Body of pancreas (tissue), 4 donors: Measurements from ENCODE around the gene SPATA33. TPM values are rescaled to one million over a fixed set of nuclear protein-coding genes. Genes with fewer than 3 reads are reported as not detected.

ENCODE experiments used
- ATAC-seq: fragments of 150-250 bp; one replicate; pipeline ENCODE4 v1.9.1; 2016
- DNase-seq, 4 donors: peaks; one replicate each; pipeline ENCODE4 v3.0.0-alpha.2; 2019
- H3K27ac ChIP-seq, 4 donors: fragments of 200-600 bp; sonication (generic); 1 replicate in 3 of 4; 2 replicates in 1 of 4; pipeline versions ENCODE4 v1.5.1 to v1.6.1; 2016 to 2019; ENCODE audit warnings: mild to moderate bottlenecking in 1 of 4, mixed read lengths in 1 of 4, moderate library complexity in 1 of 4
- H3K27me3 ChIP-seq, 2 donors: fragments of 200-600 bp; sonication (generic); one replicate each; pipeline ENCODE4 v1.6.0; 2016; ENCODE audit warnings: mild to moderate bottlenecking in 1 of 2
- H3K36me3 ChIP-seq, 2 donors: fragments of 200-600 bp; sonication (generic); replicated peaks in 1 of 2; 2 replicates each; pipeline ENCODE4 v1.5.1; 2016; ENCODE audit warnings: low read depth in 2 of 2; ENCODE audit not compliant: insufficient read depth in 1 of 2
- H3K4me1 ChIP-seq: fragments of 200-600 bp; sonication (generic); one replicate; pipeline ENCODE4 v1.6.0; 2016
- H3K4me3 ChIP-seq, 2 donors: fragments of 200-600 bp; sonication (generic); 1 replicate in 1 of 2; 2 replicates in 1 of 2; pipeline ENCODE4 v1.5.1; 2016 to 2019
- H3K9me3 ChIP-seq, 3 donors: fragments of 200-600 bp; sonication (generic); 1 replicate in 2 of 3; 2 replicates in 1 of 3; pipeline ENCODE4 v1.5.1; 2016
- POLR2A ChIP-seq, 3 donors: fragments of 450-650 bp; IDR thresholded peaks; one replicate each; pipeline ENCODE4 v1.6.1; 2016; ENCODE audit warnings: antibody characterized with exemption in 3 of 3, mild to moderate bottlenecking in 2 of 3
- WGBS, 2 donors: methylation state at CpG; one replicate each; pipeline ENCODE4 v1.1.5; 2017; 5-methylcytosine and 5-hydroxymethylcytosine counted together
- intact Hi-C: fragments of 100-400 bp; cut with DNase I; formaldehyde crosslinking; loops from one replicate; pipeline ENCODE4 v1.15.1; 2023
- total RNA-seq, 2 donors: library from RNA; depleted of rRNA; stranded (reverse); fragments of >200 nt; gene quantifications; one replicate each; pipeline ENCODE4 v1.1.0, GENCODE V29; 2016
- TF ChIP-seq, protein P1 (sequence below), 7 experiments: fragments of 450-650 bp in 4 of 7; fragments of 200-600 bp in 3 of 7; sonication (generic) in 3 of 7; IDR thresholded peaks; one replicate each; pipeline ENCODE4 v1.5.1; 2016 to 2019; ENCODE audit warnings: antibody characterized with exemption in 7 of 7

Gene SPATA33
- total RNA-seq = 1 to 10 TPM; 3.6 to 7.9 TPM

DNA sequence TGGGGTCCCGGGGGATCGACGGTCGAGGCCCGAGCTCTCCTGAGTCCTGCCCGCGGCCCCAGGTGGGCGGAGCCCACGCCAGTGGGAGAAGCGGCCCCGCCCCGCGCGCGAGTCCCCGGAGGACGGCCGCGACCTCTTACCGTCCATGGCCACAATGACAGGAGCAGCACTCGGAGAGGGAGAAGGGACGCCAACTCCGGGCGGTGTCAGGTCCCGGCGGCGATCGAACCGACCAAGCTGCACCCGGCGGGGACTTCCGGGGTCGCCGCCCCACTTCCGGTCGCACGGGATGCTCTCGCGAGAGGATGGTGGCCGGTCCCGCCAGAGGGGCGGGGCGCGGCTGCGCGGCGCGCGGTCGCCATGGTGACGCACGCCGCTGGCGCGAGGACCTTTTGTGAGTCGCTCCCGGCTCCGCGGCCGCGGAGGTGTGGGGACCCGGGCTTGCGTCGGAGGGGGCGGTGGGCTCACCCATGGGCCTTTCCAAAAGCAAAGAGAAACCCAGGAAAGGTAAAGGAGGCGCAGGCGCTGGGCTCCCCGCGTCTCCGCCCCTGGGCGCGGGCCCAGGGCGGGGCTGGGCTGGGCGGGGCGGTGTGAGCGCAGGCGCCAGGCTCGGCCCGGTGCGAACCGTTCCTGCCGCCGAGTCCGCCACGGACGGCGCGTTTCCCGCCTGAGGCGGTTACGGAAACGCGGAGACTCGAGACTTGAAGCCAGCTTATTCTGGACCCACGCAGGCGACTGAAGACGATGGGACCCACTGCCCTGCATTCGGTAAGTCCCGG is at the start of gene SPATA33, which contains the start of gene CHMP1A:
TSS of gene SPATA33 (plus strand) at position 395 of the 779 bp plus-strand sequence. CDS start at position 471, 76 bp downstream.
TSS of gene CHMP1A (minus strand) at position 267 of the 779 bp plus-strand sequence. CDS start at position 147, 120 bp downstream.
- 0 to 1% methylated on average over 26 to 99 of the region's 99 CpGs for WGBS, 2 donors
- Histone ChIP-seq H3K27me3 (no peaks in the 10 kb centered on the region), H3K9me3 (no peaks in the 10 kb centered on the region), H3K36me3 (no peaks in the 10 kb centered on the region), H3K27ac (peak within 1 kb of the TSS; percentile 46 to 87 (median 72)), H3K4me3 (peak within 1 kb of the TSS; percentile 75 to 99), H3K4me1 (peaks cover 31% of the 10 kb centered on the region)
- intact Hi-C loops = no loop called here
- TF ChIP-seq, protein P1, sequence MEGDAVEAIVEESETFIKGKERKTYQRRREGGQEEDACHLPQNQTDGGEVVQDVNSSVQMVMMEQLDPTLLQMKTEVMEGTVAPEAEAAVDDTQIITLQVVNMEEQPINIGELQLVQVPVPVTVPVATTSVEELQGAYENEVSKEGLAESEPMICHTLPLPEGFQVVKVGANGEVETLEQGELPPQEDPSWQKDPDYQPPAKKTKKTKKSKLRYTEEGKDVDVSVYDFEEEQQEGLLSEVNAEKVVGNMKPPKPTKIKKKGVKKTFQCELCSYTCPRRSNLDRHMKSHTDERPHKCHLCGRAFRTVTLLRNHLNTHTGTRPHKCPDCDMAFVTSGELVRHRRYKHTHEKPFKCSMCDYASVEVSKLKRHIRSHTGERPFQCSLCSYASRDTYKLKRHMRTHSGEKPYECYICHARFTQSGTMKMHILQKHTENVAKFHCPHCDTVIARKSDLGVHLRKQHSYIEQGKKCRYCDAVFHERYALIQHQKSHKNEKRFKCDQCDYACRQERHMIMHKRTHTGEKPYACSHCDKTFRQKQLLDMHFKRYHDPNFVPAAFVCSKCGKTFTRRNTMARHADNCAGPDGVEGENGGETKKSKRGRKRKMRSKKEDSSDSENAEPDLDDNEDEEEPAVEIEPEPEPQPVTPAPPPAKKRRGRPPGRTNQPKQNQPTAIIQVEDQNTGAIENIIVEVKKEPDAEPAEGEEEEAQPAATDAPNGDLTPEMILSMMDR (IDR thresholded peaks at IDR 0.05) = no peak
- peak in 2 of 3 donors; percentile 73 to 79 for TF ChIP-seq POLR2A (IDR thresholded peaks at IDR 0.05)
- DNase-seq (peak; percentile 90 to 94 (median 92)), ATAC-seq (peak; percentile 96)

DNA sequence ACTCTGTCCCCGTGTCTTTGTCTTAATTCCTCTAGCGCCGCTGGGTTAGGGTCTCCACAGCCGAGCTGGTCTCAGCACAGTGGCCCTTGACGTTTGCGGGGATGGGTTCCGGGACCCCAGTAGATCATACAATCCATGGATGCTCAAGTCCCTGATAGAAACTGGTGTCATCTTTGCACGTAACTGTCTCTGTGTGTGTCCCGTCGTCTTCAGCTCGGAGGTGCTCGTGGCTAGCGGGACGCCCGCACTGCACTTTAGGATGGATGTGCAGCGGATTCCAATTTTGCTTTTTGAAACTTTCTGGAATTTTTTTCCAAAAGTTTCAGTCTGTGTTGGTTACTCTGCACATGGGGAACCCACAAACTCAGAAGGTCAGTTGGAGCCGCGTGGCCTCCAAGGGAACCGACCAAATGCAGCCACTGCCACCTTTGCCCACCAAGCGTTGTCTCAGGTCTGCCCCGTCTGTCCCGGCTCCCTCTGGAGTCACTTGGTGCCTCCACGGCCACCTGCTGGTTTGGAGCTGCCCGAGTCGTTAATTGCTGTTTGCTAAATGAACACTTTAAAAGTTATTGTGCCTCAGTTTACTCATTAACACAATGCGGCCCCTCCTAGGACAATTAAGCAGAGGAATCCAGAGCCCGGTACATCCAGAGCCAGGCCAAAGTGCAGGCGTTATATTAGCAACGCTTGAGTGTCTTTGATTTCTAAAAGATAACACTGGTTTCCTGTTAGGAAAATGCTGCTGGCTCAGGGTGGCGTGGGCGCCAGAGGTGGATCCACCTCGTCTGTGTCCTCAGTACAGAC is 49.5 kb upstream of the SPATA33 start:
- intact Hi-C loops = no loop called here

DNA sequence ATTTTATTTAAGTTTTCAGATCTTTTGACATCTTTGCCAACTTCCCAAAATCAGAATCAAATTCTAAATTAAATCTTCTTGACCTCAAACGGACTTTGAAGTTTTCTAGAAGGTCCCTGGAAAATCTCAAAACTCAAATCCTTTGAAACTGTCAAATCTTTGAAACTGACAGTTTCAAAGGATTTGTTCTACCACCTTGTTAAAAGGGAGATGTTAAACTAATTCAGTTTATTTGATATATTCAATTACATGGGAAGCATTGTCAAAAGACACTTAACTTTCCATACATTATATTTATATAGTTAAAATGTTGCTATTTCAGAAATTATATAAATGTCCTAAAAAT is 47.6 kb upstream of the SPATA33 start:
- TF ChIP-seq POLR2A (IDR thresholded peaks at IDR 0.05) = no peak
- TF ChIP-seq, protein P1 (IDR thresholded peaks at IDR 0.05) = no peak

More for the DNA sequence above, 49.5 kb upstream of the SPATA33 start:
- H3K4me1 ChIP-seq = peaks cover 6% of the 10 kb centered on the region
- H3K36me3 ChIP-seq = no peaks in the 10 kb centered on the region
- TF ChIP-seq, protein P1 (IDR thresholded peaks at IDR 0.05) = no peak
- H3K9me3 ChIP-seq = no peaks in the 10 kb centered on the region
- no peak for ATAC-seq
- H3K27ac ChIP-seq = no peak overlapping the region
- no peak for DNase-seq
- no peaks in the 10 kb centered on the region for H3K27me3 ChIP-seq
- H3K4me3 ChIP-seq = no peak overlapping the region
- WGBS, 2 donors = 80 to 86% methylated on average over 25 to 32 of the region's 32 CpGs

DNA sequence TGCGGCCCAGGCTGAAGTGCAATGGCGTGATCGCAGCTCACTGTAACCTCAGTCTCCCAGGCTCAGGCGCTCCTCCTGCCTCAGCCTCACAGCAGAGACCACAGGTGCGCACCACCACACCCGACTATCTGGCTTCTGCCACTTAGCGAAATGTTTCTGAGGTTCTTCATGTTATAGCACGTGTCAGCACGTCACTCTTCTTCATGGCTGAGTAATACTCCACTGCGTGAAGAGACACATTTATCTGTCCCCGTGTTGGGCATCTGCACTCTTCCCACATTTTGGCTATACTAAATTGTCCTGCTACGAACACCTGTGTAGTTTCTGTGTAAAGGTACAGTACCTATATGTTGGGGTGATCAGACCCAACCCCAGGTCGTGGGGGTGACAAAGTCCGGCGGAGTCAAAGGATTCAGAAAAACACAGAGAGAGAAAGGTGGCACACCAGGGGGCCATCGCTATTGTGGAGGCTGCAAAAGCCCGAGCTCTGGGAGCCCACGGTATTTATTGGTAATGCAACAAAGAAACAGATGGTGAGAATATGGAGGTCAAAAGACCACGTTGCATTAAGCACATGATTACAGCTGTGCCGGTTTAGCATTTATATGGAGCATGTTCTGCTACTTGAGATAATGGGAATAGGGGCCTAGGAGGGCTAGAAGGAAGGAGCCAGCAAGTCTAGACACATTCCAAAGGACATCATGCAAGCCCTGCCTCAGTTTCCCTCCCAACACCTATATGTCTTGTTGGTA is 45.0 kb upstream of the SPATA33 start:
- intact Hi-C loops = no loop called here
- no peaks in the 10 kb centered on the region for H3K9me3 ChIP-seq
- no peak for TF ChIP-seq POLR2A (IDR thresholded peaks at IDR 0.05)
- TF ChIP-seq, protein P1 (IDR thresholded peaks at IDR 0.05) = no peak
- no peaks in the 10 kb centered on the region for H3K27me3 ChIP-seq
- H3K4me1 ChIP-seq = peaks cover 21% of the 10 kb centered on the region
- peak overlapping the region; percentile 80 to 89 (median 88) for H3K27ac ChIP-seq
- H3K36me3 ChIP-seq = no peaks in the 10 kb centered on the region
- DNase-seq (no peak), ATAC-seq (no peak)
- no peak overlapping the region for H3K4me3 ChIP-seq
- WGBS, 2 donors = 90 to 91% methylated on average over 20 of the region's 20 CpGs

More for the DNA sequence above, 47.6 kb upstream of the SPATA33 start:
- H3K27me3 ChIP-seq = no peaks in the 10 kb centered on the region
- H3K4me3 ChIP-seq = no peak overlapping the region
- H3K9me3 ChIP-seq = no peaks in the 10 kb centered on the region
- H3K36me3 ChIP-seq = no peaks in the 10 kb centered on the region
- DNase-seq = no peak
- 74 to 83% methylated on average over 1 of the region's 1 CpG for WGBS, 2 donors
- H3K27ac ChIP-seq = no peak overlapping the region
- intact Hi-C loops = no loop called here
- ATAC-seq = no peak
- H3K4me1 ChIP-seq = peaks cover 13% of the 10 kb centered on the region
